Fibroblast of lung (primary cell): Measurements from ENCODE around the gene OIP5.

Source experiments
- CTCF ChIP-seq, 2 donors: IDR thresholded peaks in 1 of 2; conservative IDR thresholded peaks in 1 of 2; 1 replicate in 1 of 2; 2 replicates in 1 of 2; pipeline ENCODE4 v1.5.1; 2011 to 2012; ENCODE audit warnings: low read length in 2 of 2, control low read depth in 1 of 2, inconsistent platforms in 1 of 2, low read depth in 1 of 2, mild to moderate bottlenecking in 1 of 2
- EZH2 ChIP-seq: IDR thresholded peaks from 2 replicates; pipeline ENCODE4 v1.5.1; 2012; ENCODE audit warnings: low read length, control low read depth, mild to moderate bottlenecking; ENCODE audit errors: missing control alignments

- TF ChIP-seq CTCF (conservative IDR thresholded peaks at IDR 0.05 in 1 of 2, IDR thresholded peaks at IDR 0.05 in 1 of 2; ENCODE audit: low read depth in 1 of 2, low read length in 2 of 2): no peak
- no peak for TF ChIP-seq EZH2
Observed at GRCh38 chr15:41289953-41290352, 42.4 kb downstream of the OIP5 start.
